GM23338 (cell line): ENCODE results near the gene KIAA1328. TPM values are rescaled to one million over a fixed set of nuclear protein-coding genes. Genes with fewer than 3 reads are reported as not detected.

ENCODE experiments used
- ATAC-seq: fragments of 200-7000 bp; cut with Tn5 transposase; 3 replicates; pipeline ENCODE4 v1.9.1; 2020
- DNase-seq: peaks from one replicate; pipeline ENCODE4 v3.0.0-alpha.2; 2015; ENCODE audit warnings: low spot score
- H2AFZ ChIP-seq: fragments of 200-600 bp; sonication (generic); 2 replicates; pipeline ENCODE4 v1.8.0; 2016; ENCODE audit warnings: antibody characterized with exemption, mild to moderate bottlenecking, moderate library complexity
- H3F3A ChIP-seq: fragments of 200-600 bp; sonication (generic); replicated peaks from 2 replicates; pipeline ENCODE4 v1.8.0; 2017; ENCODE audit warnings: antibody characterized with exemption, mixed run types, low read depth
- H3K27ac ChIP-seq: fragments of 200-600 bp; sonication (generic); 2 replicates; pipeline ENCODE4 v1.6.1; 2016; ENCODE audit warnings: low read depth
- H3K27me3 ChIP-seq: fragments of 200-600 bp; sonication (generic); 2 replicates; pipeline ENCODE4 v1.8.0; 2016; ENCODE audit warnings: mild to moderate bottlenecking, mixed run types, moderate library complexity; ENCODE audit not compliant: insufficient read depth
- H3K36me3 ChIP-seq: fragments of 200-600 bp; sonication (generic); 2 replicates; pipeline ENCODE4 v1.8.0; 2016; ENCODE audit warnings: mild to moderate bottlenecking; ENCODE audit not compliant: insufficient read depth
- H3K4me1 ChIP-seq: fragments of 200-600 bp; sonication (generic); 2 replicates; pipeline ENCODE4 v1.8.0; 2016; ENCODE audit warnings: mild to moderate bottlenecking, moderate library complexity; ENCODE audit not compliant: insufficient read depth
- H3K4me2 ChIP-seq: fragments of 200-600 bp; sonication (generic); 2 replicates; pipeline ENCODE4 v1.7.1; 2017; ENCODE audit warnings: mixed run types
- H3K4me3 ChIP-seq: fragments of 200-600 bp; sonication (generic); 2 replicates; pipeline ENCODE4 v1.6.1; 2016; ENCODE audit warnings: mixed run types
- H3K79me2 ChIP-seq: fragments of 200-600 bp; sonication (generic); replicated peaks from 2 replicates; pipeline ENCODE4 v1.8.0; 2017; ENCODE audit warnings: mild to moderate bottlenecking; ENCODE audit not compliant: insufficient read depth
- H3K9me2 ChIP-seq: fragments of 200-600 bp; sonication (generic); 2 replicates; pipeline ENCODE4 v1.8.0; 2017; ENCODE audit not compliant: insufficient read depth
- H4K20me1 ChIP-seq: fragments of 200-600 bp; sonication (generic); replicated peaks from 2 replicates; pipeline ENCODE4 v1.8.0; 2017; ENCODE audit warnings: mild to moderate bottlenecking; ENCODE audit not compliant: insufficient read depth
- H3K27ac Mint-ChIP-seq: 2 replicates; pipeline ENCODE4 v1.8.0; 2020; ENCODE audit warnings: inconsistent platforms, mild to moderate bottlenecking, moderate library complexity, mixed read lengths
- H3K27me3 Mint-ChIP-seq: 3 replicates; pipeline ENCODE4 v1.8.0; 2022; ENCODE audit warnings: low read depth, mild to moderate bottlenecking, moderate library complexity, mixed read lengths, inconsistent platforms; ENCODE audit not compliant: insufficient read depth, poor library complexity
- H3K36me3 Mint-ChIP-seq: 3 replicates; pipeline ENCODE4 v1.8.0; 2021; ENCODE audit warnings: low read depth, mild to moderate bottlenecking, inconsistent platforms, moderate library complexity, mixed read lengths
- H3K4me1 Mint-ChIP-seq: 3 replicates; pipeline ENCODE4 v1.8.0; 2020; ENCODE audit warnings: mild to moderate bottlenecking, inconsistent platforms, mixed read lengths
- H3K4me3 Mint-ChIP-seq: 3 replicates; pipeline ENCODE4 v1.8.0; 2021; ENCODE audit warnings: moderate library complexity, mild to moderate bottlenecking, inconsistent platforms, mixed read lengths
- H3K9me3 Mint-ChIP-seq: 3 replicates; pipeline ENCODE4 v1.8.0; 2020; ENCODE audit warnings: moderate library complexity, mild to moderate bottlenecking, inconsistent platforms, mixed read lengths
- ETS1 ChIP-seq: IDR thresholded peaks from 2 replicates; pipeline ENCODE4 v1.6.1; 2016; ENCODE audit warnings: antibody characterized with exemption
- NANOG ChIP-seq: IDR thresholded peaks from 2 replicates; pipeline ENCODE4 v1.6.1; 2016; ENCODE audit warnings: antibody characterized with exemption, borderline replicate concordance
- REST ChIP-seq: IDR thresholded peaks from one replicate; pipeline ENCODE4 v1.6.1; 2018; ENCODE audit warnings: antibody characterized with exemption; ENCODE audit not compliant: unreplicated experiment
- STAT1 ChIP-seq: IDR thresholded peaks from one replicate; pipeline ENCODE4 v1.6.1; 2016; ENCODE audit warnings: antibody characterized with exemption; ENCODE audit not compliant: unreplicated experiment
- ZNF331 ChIP-seq: fragments of 250-450 bp; sonication (Bioruptor Pico); IDR thresholded peaks from 2 replicates; pipeline ENCODE4 v1.5.0; 2020; ENCODE audit warnings: low read depth, mild to moderate bottlenecking, moderate library complexity
- ZNF462 ChIP-seq: fragments of 250-450 bp; sonication (Bioruptor Pico); IDR thresholded peaks from 2 replicates; pipeline ENCODE4 v1.5.0; 2020; ENCODE audit warnings: mild to moderate bottlenecking, moderate library complexity
- polyA plus RNA-seq: library from polyadenylated mRNA; unstranded; fragments of >200 nt; fragmentation: Nextera tagmentation; extraction: Ambion mirVana; gene quantifications from 2 replicates; pipeline ENCODE4 v1.2.1, GENCODE V29; 2016
- total RNA-seq: library from RNA; depleted of rRNA; stranded (reverse); fragments of >200 nt; shearing (Covaris generic); gene quantifications from 2 replicates; pipeline ENCODE4 v1.2.3, GENCODE V29; 2014

The KIAA1328 gene
- total and polyA plus RNA-seq, 2 experiments from 2014 or later: 5.2 to 8.4 TPM

GRCh38 chr18:36889742-36890141, 60.8 kb downstream of the KIAA1328 start:
- Mint-ChIP-seq H3K27me3 (no peaks in the 10 kb centered on the region), H3K36me3 (no peaks in the 10 kb centered on the region), H3K4me1 (peaks cover 15% of the 10 kb centered on the region), H3K9me3 (no peaks in the 10 kb centered on the region), H3K27ac (no peak overlapping the region), H3K4me3 (no peak overlapping the region)
- Histone ChIP-seq H3K9me2 (no peaks in the 10 kb centered on the region), H3K36me3 (no peaks in the 10 kb centered on the region), H3K79me2 (no peaks in the 10 kb centered on the region), H3K27me3 (no peaks in the 10 kb centered on the region), H3K4me2 (no peak overlapping the region), H3K4me1 (peaks cover 6% of the 10 kb centered on the region; the same call in 1 of the 2 replicates), H2AFZ (no peak overlapping the region), H3K27ac (no peak overlapping the region), H4K20me1 (no peaks in the 10 kb centered on the region), H3K4me3 (no peak overlapping the region), H3F3A (no peaks in the 10 kb centered on the region)
- ATAC-seq (no peak), DNase-seq (no peak)
- TF ChIP-seq ETS1: no peak
- TF ChIP-seq REST: no peak
- no peak for TF ChIP-seq NANOG
- TF ChIP-seq ZNF331 (CRISPR knock-in tag): no peak
- no peak for TF ChIP-seq STAT1
- TF ChIP-seq ZNF462 (CRISPR knock-in tag): no peak
